SKM-1 (cell line): Measurements from ENCODE around the gene ZBTB45.
"Not testable (repeated sequence)": the region's sequence is repeated elsewhere in the genome, so short reads cannot be mapped to it uniquely, and the experiment has no call there.

Source experiments
- DNase-seq: peaks from one replicate; lab custom pipeline; 2025; ENCODE audit not compliant: unreplicated experiment; lab: John Stamatoyannopoulos, UW

Gene ZBTB45

GRCh38 chr19:58555369-58555885, 35.8 kb upstream of the ZBTB45 start:
- DNase-seq: no peak

DNA sequence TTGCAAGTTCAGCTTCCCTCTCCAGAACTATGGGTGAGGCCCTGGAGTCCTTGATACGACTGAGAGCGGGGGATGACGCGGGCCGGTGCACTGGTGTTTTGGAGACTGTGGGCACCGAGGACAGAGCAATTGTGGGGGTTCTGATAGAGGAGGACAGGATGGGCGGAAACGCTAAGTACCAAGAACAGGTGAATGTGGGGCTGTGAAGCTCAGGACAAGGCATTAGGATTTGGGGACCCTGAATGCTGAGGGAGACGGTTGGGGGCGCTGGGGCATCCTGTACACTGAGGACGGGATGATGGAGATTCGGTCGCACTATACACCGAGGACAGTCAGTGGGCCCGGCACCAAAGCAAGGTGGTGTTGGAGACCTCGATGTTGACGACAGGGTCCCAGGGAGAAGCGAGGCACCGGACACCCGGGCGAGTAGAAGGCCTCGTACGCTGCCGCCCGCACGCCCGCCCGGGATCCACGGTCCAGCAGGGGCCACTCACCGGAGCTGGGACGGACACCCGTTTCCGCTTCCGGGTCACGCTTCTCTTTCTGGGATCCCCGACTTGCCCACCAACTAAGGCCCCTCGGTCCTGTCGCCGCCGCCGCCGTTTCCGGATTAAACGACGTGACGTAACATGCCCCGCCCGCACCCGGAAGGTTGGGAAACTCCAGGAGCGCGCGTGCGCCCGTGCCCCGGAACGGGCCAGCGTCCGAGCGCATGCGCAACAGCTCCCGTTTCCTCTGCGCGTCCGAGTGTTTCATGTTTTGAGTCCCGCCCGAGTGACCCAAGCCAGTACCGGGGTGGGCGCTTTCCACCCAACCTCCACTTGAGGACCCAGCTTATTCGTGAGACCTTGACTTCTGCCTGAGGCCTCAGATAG, 35.1 kb upstream of the ZBTB45 start, which contains the start of gene CHMP2A:
Gene CHMP2A, minus strand, starts transcription at position 612 of the 875 bp plus-strand sequence. CDS start 893 bp downstream, outside the sequence.
- DNase-seq: no peak

DNA sequence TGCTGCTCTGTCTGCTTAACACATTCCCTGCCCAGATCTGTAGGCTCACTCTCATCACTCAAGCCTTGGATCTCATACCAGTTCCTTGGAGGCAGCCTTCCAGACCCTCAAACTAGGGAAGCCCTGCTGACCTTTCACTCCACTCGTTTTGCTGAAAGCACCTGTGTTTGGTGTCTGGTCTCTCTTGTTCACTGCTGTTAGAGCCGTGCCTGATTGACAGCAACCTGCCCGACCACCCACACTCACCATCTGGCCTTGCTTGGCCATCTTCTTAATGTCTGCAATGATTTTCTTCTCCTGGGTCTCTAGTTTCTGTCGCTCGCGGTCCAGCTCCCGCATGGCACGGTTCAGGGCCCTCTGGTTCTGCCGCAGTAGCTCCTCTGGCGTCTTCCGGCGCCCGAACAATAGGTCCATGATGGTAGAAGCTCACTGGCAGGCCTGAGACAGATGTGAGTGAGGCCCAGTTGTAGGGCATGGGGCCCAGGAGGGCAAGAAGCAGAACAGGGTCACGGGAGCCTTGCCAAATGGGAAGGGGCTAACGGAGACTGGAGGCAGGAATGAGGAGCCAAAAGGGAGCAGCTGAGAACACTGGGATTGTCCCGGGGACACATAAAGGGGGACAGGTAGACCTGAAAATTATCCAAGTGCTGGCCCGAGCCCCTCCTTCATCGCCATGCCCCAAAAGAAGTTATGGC, 34.3 kb upstream of the ZBTB45 start:
- no peak for DNase-seq

DNA sequence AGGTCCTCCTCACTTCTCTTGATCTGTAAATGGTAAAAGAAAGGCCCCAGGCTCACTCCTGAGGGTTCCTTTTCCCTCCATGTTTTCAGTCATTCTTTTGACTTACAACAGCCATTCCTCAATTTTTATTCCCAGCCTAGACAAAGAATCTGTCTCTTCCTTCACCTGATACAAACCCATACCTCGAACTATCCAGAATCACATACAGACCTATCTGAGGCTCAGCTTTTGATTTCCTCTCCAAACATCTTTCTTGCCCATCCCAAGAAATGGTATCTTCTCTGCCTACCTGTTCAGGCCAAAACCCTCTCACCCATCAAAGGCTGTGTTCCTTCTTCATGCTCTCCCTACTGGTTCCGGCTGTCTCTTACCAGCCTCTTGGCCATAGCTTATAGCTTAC, 33.0 kb upstream of the ZBTB45 start:
- no peak for DNase-seq

DNA sequence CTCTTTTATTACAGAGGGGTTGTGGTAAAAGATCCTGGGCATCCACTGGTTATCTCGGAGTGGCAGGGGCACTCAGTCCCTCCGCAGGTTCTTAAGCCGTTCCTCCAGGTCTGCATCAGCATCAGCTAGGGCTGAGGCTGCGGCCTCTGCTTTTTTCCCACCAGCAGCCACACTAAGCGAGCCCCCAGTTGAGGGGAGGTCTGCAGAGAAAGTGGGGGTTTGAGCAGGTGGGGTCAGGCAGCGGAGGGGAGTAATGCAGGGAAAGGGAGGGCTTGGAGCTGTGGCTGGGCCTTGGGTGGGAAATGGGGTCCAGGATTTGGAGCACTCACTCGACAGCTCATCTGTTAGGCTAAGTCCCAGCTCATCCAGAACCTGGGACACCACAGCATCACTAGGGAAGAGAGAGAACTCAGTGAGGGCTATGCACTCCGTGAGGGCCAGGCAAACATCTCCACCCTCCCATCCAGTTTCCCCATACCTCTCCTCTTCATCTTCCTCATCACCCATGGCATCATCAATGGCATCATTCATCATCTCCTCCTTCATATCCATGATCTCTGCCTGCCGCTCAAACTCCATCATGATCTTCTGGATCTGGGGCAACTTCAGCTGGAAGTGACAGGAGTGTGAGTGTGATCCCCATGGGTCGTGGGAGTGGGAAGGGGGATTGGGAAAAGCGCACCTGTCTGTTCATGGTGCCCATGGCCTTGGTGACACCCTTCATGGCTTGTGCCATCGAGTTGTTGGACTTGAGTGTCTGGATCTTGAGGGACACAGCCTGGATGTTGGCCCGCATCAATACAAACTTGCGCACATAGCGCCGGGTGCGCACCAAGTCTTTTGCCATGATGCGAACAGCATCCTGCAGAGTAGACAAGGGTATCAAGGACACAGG, 32.2 kb upstream of the ZBTB45 start:
- no peak for DNase-seq

DNA sequence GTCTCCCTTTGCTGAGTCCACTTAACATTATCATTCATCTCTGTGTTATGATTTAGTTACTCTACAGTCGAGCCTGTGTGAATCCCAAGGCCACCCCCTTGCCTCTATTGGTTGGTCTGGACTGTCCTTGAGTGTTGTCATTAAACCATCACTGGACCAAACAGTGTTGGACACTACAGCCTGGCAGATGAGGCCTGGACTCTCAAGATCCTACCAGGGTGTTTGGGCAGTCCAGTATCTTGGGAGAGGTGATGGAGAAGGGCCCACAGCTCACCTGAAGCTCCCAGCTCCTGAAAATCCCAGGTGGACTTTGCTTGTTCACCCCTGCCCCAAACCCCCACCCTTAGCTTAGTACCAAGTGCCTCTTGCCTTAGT, 31.5 kb upstream of the ZBTB45 start:
- DNase-seq: no peak

GRCh38 chr19:58550362-58551122, 30.9 kb upstream of the ZBTB45 start:
- DNase-seq: no peak

DNA sequence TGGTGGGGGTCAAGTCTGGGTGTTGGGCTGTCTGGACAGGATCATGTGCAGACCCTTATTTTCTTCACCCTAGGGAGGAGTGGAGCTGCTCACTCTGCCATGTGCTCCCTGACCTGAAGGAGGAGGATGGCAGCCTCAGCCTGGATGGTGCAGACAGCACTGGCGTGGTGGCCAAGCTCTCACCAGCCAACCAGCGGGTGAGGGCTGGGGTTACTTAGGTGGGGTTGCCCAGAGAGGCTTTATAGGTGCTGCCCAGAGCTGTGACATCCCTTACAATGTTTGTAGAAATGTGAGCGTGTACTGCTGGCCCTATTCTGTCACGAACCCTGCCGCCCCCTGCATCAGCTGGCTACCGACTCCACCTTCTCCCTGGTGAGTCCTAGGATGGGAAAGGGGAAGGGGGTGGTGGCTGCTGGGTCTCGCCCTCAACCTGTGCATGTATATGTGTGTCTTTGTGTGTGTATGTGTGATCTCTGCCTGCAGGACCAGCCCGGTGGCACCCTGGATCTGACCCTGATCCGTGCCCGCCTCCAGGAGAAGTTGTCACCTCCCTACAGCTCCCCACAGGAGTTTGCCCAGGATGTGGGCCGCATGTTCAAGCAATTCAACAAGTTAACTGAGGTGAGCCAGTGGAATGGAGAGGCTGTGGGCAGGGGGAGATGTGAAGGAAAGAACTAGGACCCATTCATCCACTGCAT, 30.2 kb upstream of the ZBTB45 start:
- no peak for DNase-seq

DNA sequence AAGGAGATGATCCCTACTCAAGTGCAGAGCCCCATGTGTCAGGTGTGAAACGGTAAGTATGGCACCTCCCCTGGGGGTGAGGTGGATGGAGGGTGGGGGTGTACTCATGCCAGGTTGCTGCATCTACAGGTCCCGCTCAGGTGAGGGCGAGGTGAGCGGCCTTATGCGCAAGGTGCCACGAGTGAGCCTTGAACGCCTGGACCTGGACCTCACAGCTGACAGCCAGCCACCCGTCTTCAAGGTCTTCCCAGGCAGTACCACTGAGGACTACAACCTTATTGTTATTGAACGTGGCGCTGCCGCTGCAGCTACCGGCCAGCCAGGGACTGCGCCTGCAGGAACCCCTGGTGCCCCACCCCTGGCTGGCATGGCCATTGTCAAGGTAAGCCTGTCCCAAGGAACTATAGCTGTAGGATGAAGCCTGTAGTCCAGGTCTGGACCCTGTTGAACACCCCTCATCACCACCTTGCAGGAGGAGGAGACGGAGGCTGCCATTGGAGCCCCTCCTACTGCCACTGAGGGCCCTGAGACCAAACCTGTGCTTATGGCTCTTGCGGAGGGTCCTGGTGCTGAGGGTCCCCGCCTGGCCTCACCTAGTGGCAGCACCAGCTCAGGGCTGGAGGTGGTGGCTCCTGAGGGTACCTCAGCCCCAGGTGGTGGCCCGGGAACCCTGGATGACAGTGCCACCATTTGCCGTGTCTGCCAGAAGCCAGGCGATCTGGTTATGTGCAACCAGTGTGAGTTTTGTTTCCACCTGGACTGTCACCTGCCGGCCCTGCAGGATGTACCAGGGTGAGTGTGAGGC, 29.5 kb upstream of the ZBTB45 start:
- DNase-seq: no peak

DNA sequence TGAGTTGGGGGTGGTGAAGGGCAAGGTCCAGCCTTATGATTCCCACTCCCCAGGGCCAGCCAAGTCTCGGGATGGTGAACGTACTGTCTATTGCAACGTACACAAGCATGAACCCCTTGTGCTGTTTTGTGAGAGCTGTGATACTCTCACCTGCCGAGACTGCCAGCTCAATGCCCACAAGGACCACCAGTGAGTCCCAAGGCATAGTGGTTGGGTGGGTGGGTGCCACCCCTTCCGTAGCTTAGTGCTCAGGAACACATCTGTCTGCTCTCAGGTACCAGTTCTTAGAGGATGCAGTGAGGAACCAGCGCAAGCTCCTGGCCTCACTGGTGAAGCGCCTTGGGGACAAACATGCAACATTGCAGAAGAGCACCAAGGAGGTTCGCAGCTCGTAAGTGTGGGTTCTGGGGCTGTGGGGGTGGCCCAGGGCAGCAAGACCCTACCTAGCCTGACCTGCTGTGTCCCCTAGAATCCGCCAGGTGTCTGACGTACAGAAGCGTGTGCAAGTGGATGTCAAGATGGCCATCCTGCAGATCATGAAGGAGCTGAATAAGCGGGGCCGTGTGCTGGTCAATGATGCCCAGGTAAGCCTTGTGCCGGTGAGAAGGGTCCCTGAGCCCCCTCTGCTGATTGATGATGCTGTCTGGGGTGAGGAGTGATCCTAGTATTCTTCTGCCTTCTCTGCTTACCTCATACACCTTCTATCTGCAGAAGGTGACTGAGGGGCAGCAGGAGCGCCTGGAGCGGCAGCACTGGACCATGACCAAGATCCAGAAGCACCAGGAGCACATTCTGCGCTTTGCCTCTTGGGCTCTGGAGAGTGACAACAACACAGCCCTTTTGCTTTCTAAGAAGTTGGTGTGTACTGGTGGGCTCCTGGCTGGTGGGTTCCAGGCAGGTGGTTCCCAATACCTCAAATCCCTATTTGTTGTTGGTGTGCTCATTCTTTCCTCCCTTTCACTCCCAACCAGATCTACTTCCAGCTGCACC, 28.0 kb upstream of the ZBTB45 start:
- no peak for DNase-seq

DNA sequence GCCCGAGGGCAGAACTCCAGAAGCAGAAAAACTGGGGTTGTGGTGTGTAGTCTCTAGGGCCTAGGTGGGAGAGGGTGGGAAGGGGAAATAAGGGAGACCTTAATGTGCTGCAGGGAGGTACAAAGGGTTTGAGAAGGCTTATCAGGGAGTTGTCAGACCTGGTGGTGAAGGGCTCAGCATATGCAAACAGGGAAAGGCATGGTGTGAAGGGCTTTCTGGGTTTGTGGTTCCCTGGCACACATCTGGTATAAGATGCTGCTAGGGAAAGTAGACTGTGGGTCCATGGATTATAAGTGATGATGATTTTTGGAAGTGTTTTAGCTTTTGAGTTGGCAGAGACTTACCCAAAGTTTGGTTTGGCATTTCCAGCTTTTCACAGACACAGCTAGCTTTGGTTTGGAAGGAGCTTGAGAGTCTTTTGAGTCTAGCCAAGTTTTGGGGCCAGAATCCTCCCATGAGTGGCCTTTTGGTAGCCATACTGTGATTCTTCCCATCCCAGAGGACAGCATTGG, 26.5 kb upstream of the ZBTB45 start:
- DNase-seq: no peak

GRCh38 chr19:58545286-58546018, 25.8 kb upstream of the ZBTB45 start:
- no peak for DNase-seq

- no peak for DNase-seq
Observed at GRCh38 chr19:58544591-58545285, 25.1 kb upstream of the ZBTB45 start.

DNA sequence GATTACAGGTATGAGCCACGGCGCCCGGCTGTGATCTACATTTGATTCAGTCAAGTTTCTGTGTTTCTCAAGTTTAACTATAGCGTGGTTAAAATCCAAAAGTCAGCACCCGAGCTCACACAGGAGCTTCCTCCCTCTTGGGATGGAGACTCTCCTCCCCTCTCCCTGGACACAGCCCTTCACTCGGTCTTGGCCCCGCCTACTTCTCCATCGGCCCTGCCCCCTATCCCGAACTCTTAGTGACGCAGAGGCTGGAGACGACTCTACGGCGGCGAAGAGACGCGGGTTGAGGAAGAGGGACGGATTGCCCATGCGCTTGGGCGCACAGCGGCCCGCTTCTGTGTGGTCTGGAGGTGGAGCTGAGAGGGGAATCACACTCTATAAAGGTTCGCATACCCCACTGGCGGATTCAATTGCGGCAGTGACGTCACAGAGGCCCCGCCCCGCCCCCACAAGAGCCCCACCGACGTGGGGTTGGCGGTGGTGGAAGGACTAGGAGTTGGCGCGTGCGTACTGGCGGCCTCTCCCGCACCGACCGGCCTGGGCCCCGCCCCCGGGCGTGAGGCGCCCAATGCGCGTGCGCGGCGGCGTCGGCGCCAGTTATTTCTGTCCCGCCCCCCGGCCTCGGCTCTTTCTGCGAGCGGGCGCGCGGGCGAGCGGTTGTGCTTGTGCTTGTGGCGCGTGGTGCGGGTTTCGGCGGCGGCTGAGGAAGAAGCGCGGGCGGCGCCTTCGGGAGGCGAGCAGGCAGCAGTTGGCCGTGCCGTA, 24.4 kb upstream of the ZBTB45 start, which contains the start of gene TRIM28:
Gene TRIM28, plus strand, starts transcription at position 239 of the 765 bp plus-strand sequence. CDS start 694 bp downstream, outside the sequence.
- no peak for DNase-seq

DNA sequence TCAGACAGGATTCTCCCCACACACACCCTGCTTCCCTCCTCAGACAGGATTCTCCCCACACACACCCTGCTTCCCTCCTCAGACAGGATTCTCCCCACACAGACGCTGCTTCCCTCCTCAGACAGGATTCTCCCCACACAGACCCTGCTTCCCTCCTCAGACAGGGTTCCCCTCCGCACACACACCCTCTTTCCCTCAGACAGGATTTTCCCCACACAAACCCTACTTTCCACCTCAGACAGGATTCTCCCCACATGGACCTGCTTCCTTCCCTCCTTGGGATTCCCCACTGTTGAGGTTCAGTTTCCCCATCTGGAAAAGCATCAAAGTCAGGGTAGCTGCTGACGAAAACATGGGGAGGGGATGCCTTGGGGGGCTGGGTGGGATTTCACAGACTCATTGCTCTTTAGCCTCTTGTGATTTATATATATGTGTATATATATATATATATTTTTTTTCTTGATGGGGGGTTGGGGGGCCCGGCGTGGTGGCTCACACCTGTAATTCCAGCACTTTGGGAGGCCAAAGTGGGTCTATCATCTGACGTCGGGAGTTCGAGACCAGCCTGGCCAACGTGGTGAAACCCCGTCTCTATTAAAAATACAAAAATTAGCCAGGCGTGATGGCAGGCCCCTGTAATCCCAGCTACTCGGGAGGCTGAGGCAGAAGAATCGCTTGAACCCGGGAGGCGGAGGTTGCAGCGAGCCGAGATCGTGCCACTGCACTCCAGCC, 23.2 kb upstream of the ZBTB45 start:
- not testable (repeated sequence) for DNase-seq
